ENCODE measurements around the gene VILL. TPM values are rescaled to one million over a fixed set of nuclear protein-coding genes. Genes with fewer than 3 reads are reported as not detected.

Gene VILL
- polyA plus RNA-seq, 2 of the 4 experiments (the other 2 are of a cell fraction): 0.05 to 0.22 TPM

DNA sequence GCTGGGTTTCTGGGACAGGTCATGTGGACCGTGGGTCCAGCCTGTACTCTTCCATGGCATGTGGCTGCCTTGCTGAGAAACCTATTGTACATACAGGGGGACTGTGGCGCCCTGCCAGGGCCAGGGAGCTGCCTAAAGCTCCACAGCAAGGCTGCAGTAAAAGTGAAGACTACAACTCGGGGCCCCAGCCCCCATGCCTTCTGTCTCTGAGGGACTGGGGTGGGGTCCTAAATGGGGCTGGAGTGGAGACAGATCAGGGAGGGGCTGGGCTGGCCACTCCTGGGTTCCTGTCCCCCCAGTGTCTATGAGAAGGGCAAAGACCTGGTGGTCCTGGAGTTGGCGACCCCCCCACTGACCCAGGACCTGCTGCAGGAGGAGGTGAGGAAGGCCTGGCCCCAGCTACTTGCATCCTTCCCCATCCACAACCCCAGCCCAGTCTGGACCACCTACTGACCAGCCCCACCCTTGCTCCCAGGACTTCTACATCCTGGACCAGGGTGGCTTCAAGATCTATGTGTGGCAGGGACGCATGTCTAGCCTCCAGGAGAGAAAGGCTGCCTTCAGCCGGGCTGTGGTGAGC lies 7.3 kb downstream of the VILL start (continued):
- TF ChIP-seq RCOR1 (IDR thresholded peaks at IDR 0.05; ENCODE audit: low read depth, low read length) (no peak), PHF8 (IDR thresholded peaks at IDR 0.05; ENCODE audit: borderline replicate concordance, low read depth) (no peak), JUNB (IDR thresholded peaks at IDR 0.05) (no peak), EHMT2 (IDR thresholded peaks at IDR 0.05; ENCODE audit: low read depth) (no peak), MAZ (IDR thresholded peaks at IDR 0.05; ENCODE audit: borderline replicate concordance, low read depth, low read length) (no peak)

DNA sequence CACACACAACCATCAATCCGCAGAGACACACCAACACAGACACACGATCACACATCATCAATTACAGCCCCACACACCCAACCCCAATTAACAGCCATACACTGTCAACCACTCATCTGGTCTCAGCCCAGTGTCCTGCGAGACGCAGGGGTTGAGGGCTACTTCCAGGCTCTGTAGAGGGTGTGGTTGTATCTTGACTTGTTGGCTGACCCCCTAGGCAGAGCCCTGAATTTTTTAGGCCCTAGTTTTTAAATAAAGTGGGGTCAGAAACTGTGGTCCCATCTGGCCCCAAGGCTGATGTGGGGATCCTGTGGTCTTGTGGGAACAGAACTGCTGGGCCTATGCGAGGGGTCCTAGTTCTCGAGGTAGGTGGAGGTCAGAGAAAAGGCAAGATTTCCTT lies 9.2 kb downstream of the VILL start:
- ATAC-seq (no peak), DNase-seq (ENCODE audit: low read depth in 1 of 2, low spot score in 1 of 2) (no peak), FAIRE-seq (no peak)
- Histone ChIP-seq H3K9me3 (no peaks in the 10 kb centered on the region), H3K4me1 (peaks cover 15% of the 10 kb centered on the region), H3K4me2 (no peak overlapping the region), H3K4me3 (no peak overlapping the region), H3K27ac (no peak overlapping the region)
- TF ChIP-seq BHLHE40 (IDR thresholded peaks at IDR 0.05; ENCODE audit: low read depth, low read length): no peak
- TF ChIP-seq ESRRA (IDR thresholded peaks at IDR 0.05; ENCODE audit: borderline replicate concordance, low read length): no peak
- POLR2A ChIA-PET: no interaction called here
- 85% methylated on average over 6 of the region's 6 CpGs for WGBS (ENCODE audit: missing lambda C conversion rate)
- CTCF ChIA-PET: no interaction called here

DNA sequence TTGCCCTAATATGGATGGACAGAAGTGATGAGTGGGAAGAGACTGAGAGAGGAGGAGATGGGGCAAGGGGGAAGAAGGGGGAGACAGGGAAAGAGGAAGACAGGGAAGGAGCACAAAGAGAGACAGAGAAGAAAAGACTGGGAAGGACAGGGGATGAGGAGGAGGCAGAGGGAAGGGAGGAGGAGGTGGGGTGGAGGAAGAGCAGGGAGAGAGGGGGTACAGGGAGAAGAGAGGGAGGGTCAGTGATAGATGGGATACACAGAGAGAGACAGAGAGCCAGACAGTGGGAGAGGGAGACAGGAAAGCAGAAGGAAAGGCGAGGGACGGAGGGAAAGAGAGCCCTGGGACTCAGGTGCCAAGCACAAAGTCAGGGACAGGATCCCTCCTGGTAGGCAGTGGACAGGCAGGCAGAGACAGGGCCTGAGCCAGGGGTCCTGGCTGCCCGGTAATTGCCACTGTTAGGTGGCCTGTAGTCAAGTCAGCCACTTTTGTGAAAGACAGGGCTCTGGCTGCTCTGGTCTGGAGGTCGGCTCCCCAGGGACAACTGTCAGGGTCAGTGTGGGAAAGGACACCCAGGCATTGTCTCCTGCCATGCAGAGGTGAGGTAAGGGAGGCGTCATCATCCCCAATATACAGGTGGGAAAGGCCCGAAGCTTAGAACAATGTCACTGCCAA lies 9.8 kb downstream of the VILL start:
- Histone ChIP-seq H3K4me1 (peaks cover 15% of the 10 kb centered on the region), H3K9me3 (no peaks in the 10 kb centered on the region), H3K4me3 (no peak overlapping the region), H3K4me2 (no peak overlapping the region), H3K27ac (no peak overlapping the region)
- ATAC-seq (no peak), DNase-seq (ENCODE audit: low read depth in 1 of 2, low spot score in 1 of 2) (no peak), FAIRE-seq (no peak)
- TF ChIP-seq NR3C1 (IDR thresholded peaks at IDR 0.05): no peak
- no peak for TF ChIP-seq RFX5 (IDR thresholded peaks at IDR 0.05)
- no peak for TF ChIP-seq CHD4 (IDR thresholded peaks at IDR 0.05; ENCODE audit: borderline replicate concordance)
- TF ChIP-seq HDAC2 (IDR thresholded peaks at IDR 0.05): no peak
- TF ChIP-seq FOSL2 (IDR thresholded peaks at IDR 0.05): no peak
- no peak for TF ChIP-seq FOSL2 (CRISPR knock-in tag; IDR thresholded peaks at IDR 0.05)
- TF ChIP-seq NFE2L2 (conservative IDR thresholded peaks at IDR 0.05; ENCODE audit: low read length): no peak
- TF ChIP-seq FOXS1 (CRISPR knock-in tag; IDR thresholded peaks at IDR 0.05): no peak
- no peak for TF ChIP-seq RARB (CRISPR knock-in tag; IDR thresholded peaks at IDR 0.05)
- no peak for TF ChIP-seq MAZ (IDR thresholded peaks at IDR 0.05; ENCODE audit: borderline replicate concordance, low read depth, low read length)
- no peak for TF ChIP-seq POLR2AphosphoS2 (conservative IDR thresholded peaks at IDR 0.05; ENCODE audit: low read length)
- CTCF ChIA-PET: interaction anchor here (1.1 to 5.5 kb wide), 5 partner anchors 15 to 147 kb away, joined by 3 to 52 read pairs (median 30); no protein-coding TSS in a partner anchor
- POLR2A ChIA-PET: no interaction called here
- 90% methylated on average over 6 of the region's 6 CpGs for WGBS (ENCODE audit: missing lambda C conversion rate)

DNA sequence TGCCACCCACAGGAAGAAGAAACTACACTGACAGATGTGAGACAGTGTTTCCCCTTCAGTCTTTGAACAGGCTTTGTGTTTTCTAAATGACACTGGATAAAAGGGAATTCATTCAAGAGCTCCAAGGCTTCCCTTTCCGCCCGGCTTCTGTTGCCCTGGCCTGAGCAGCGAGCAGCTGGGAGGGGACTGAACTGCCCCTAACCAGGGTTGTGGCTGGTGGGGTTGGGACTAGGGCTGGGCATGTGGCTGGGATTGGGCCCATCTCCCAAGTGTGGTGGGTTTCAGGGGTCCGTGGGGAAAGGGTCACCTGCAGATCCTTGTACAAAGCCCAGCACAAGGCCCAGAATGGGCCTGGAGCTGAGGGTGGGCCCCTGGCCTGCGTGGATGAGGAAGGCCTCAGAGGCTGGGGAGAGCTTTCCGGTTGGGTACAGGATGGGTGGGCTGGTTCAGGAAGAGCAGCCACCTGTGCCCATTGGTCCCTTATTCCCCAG lies 10.4 kb downstream of the VILL start:
- WGBS (ENCODE audit: missing lambda C conversion rate): 84% methylated on average over 6 of the region's 6 CpGs

More for the DNA sequence above, 10.4 kb downstream of the VILL start:
- Histone ChIP-seq H3K9me3 (no peaks in the 10 kb centered on the region), H3K4me2 (no peak overlapping the region), H3K27ac (no peak overlapping the region), H3K4me1 (peaks cover 15% of the 10 kb centered on the region), H3K4me3 (no peak overlapping the region)
- DNase-seq (ENCODE audit: low read depth in 1 of 2, low spot score in 1 of 2) (no peak), ATAC-seq (no peak), FAIRE-seq (no peak)
- TF ChIP-seq NR3C1 (IDR thresholded peaks at IDR 0.05) (no peak), RFX5 (IDR thresholded peaks at IDR 0.05) (no peak), ZC3H11A (IDR thresholded peaks at IDR 0.05) (no peak), ESRRA (IDR thresholded peaks at IDR 0.05; ENCODE audit: borderline replicate concordance, low read length) (no peak), ZSCAN20 (CRISPR knock-in tag; IDR thresholded peaks at IDR 0.05) (no peak), PHF8 (IDR thresholded peaks at IDR 0.05; ENCODE audit: borderline replicate concordance, low read depth) (no peak), RARB (CRISPR knock-in tag; IDR thresholded peaks at IDR 0.05) (no peak)
- ChIA-PET CTCF (interaction anchor here (1.1 to 5.5 kb wide), 9 partner anchors 14 to 479 kb away, joined by 3 to 52 read pairs (median 6); partner anchors contain the start of gene DLEC1), POLR2A (no interaction called here)
